ENCODE measurements around the gene GALNT4. TPM values are rescaled to one million over a fixed set of nuclear protein-coding genes. Genes with fewer than 3 reads are reported as not detected.

The GALNT4 gene
- total RNA-seq, 1 donor from 2014 or later, result 0.98 TPM

GRCh38 chr12:89477633-89478279, 46.8 kb downstream of the GALNT4 start:
- Mint-ChIP-seq H3K27ac (ENCODE audit: unreplicated experiment) (no peak overlapping the region), H3K4me3 (ENCODE audit: unreplicated experiment) (no peak overlapping the region), H3K4me1 (ENCODE audit: low read depth, unreplicated experiment) (no peaks in the 10 kb centered on the region), H3K9me3 (ENCODE audit: unreplicated experiment) (no peaks in the 10 kb centered on the region), H3K27me3 (ENCODE audit: unreplicated experiment) (no peaks in the 10 kb centered on the region), H3K36me3 (ENCODE audit: unreplicated experiment) (no peaks in the 10 kb centered on the region)
- TF ChIP-seq CTCF (IDR thresholded peaks at IDR 0.05; ENCODE audit: partially characterized antibody, unreplicated experiment), result no peak
- DNase-seq, result no peak

- no peak overlapping the region for H3K27ac Mint-ChIP-seq (ENCODE audit: unreplicated experiment)
- no peaks in the 10 kb centered on the region for H3K9me3 Mint-ChIP-seq (ENCODE audit: unreplicated experiment)
- no peak for TF ChIP-seq CTCF (IDR thresholded peaks at IDR 0.05; ENCODE audit: partially characterized antibody, unreplicated experiment)
- no peaks in the 10 kb centered on the region for H3K36me3 Mint-ChIP-seq (ENCODE audit: unreplicated experiment)
- DNase-seq, result no peak
- no peaks in the 10 kb centered on the region for H3K27me3 Mint-ChIP-seq (ENCODE audit: unreplicated experiment)
- no peaks in the 10 kb centered on the region for H3K4me1 Mint-ChIP-seq (ENCODE audit: low read depth, unreplicated experiment)
- H3K4me3 Mint-ChIP-seq (ENCODE audit: unreplicated experiment), result no peak overlapping the region
Observed at GRCh38 chr12:89476904-89477595, 47.5 kb downstream of the GALNT4 start.

GRCh38 chr12:89476232-89476631, 48.4 kb downstream of the GALNT4 start:
- no peak for TF ChIP-seq CTCF (IDR thresholded peaks at IDR 0.05; ENCODE audit: partially characterized antibody, unreplicated experiment)
- H3K9me3 Mint-ChIP-seq (ENCODE audit: unreplicated experiment), result no peaks in the 10 kb centered on the region
- H3K27me3 Mint-ChIP-seq (ENCODE audit: unreplicated experiment), result no peaks in the 10 kb centered on the region
- H3K36me3 Mint-ChIP-seq (ENCODE audit: unreplicated experiment), result no peaks in the 10 kb centered on the region
- no peaks in the 10 kb centered on the region for H3K4me1 Mint-ChIP-seq (ENCODE audit: low read depth, unreplicated experiment)
- no peak for DNase-seq
- H3K27ac Mint-ChIP-seq (ENCODE audit: unreplicated experiment), result no peak overlapping the region
- H3K4me3 Mint-ChIP-seq (ENCODE audit: unreplicated experiment), result no peak overlapping the region

GRCh38 chr12:89475203-89475990, 49.2 kb downstream of the GALNT4 start:
- Mint-ChIP-seq H3K27ac (ENCODE audit: unreplicated experiment) (no peak overlapping the region), H3K4me1 (ENCODE audit: low read depth, unreplicated experiment) (no peaks in the 10 kb centered on the region), H3K4me3 (ENCODE audit: unreplicated experiment) (no peak overlapping the region), H3K27me3 (ENCODE audit: unreplicated experiment) (no peaks in the 10 kb centered on the region), H3K36me3 (ENCODE audit: unreplicated experiment) (no peaks in the 10 kb centered on the region), H3K9me3 (ENCODE audit: unreplicated experiment) (no peaks in the 10 kb centered on the region)
- DNase-seq, result no peak
- no peak for TF ChIP-seq CTCF (IDR thresholded peaks at IDR 0.05; ENCODE audit: partially characterized antibody, unreplicated experiment)

Data from glutamatergic neuron (in vitro differentiated cells).